Measurements from ENCODE around the gene PRRG4. TPM values are rescaled to one million over a fixed set of nuclear protein-coding genes. Genes with fewer than 3 reads are reported as not detected.

PRRG4 gene
- total RNA-seq, 1 experiment from 2014 or later, result 1.2 TPM

DNA sequence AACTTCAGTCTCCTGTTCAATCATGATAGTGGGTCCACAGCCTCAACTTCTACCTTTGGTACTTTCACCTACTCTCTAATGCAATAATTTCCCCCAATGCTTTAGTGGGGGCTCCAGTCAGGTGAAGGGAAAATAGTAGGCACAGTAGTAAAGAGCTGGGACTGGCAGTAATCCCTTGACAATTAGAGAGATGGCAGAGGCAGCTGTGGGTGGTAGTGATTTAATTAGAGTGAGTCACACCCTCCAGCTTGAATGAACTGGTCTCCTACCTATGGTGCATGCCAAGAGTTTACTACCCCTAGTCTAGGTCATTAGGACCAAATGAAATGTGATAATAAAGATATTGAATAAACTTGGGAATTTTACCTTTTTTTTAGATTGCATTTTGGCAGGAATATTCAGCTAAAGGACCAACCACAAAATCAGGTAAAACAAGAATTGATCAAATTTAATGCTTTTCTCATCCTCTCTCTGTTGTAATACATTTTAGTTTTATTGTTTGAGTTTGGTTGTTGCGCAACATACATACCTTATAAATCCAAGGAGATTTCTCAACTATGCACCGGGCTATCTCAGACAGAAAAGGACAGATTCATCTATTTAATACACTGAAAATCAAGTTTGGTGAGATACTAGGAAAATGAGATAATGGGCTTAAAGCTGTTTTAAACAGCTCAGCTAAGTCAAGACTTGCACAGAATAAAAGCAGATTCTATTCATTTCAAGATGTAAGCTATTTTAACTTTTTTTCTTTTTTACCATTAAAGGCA is 9.0 kb downstream of the PRRG4 start:
- Histone ChIP-seq H2BK15ac (ENCODE audit: low read depth, low read length) (no peak overlapping the region), H3K14ac (ENCODE audit: insufficient read depth, low read length) (no peak overlapping the region), H2AK5ac (ENCODE audit: insufficient read length, low read length) (no peak overlapping the region), H3K23me2 (ENCODE audit: insufficient read length, low read depth, low read length, poor library complexity, severe bottlenecking) (no peaks in the 10 kb centered on the region), H3T11ph (ENCODE audit: low read length) (no peak overlapping the region), H3K9me3 (ENCODE audit: control insufficient read depth, low read depth, low read length) (no peaks in the 10 kb centered on the region), H3K56ac (ENCODE audit: insufficient read length, low read depth, low read length) (no peak overlapping the region), H4K8ac (replicated peaks; ENCODE audit: insufficient read length, low read depth, low read length) (no peak overlapping the region), H2BK120ac (ENCODE audit: low read depth, low read length, poor library complexity, severe bottlenecking) (no peak overlapping the region), H3K23ac (ENCODE audit: insufficient read length, low read depth, low read length) (no peak overlapping the region), H3K79me1 (ENCODE audit: insufficient read depth, low read depth, low read length, poor library complexity, severe bottlenecking) (no peaks in the 10 kb centered on the region), H3K9ac (ENCODE audit: extremely low read depth, insufficient read length, low read length) (no peak overlapping the region), H3K79me2 (ENCODE audit: insufficient read depth, low read length) (no peaks in the 10 kb centered on the region), H2BK12ac (ENCODE audit: insufficient read length, low read depth, low read length) (no peak overlapping the region), H2BK5ac (ENCODE audit: insufficient read length, low read length) (no peak overlapping the region), H4K20me1 (ENCODE audit: control insufficient read depth, insufficient read depth, insufficient read length) (no peaks in the 10 kb centered on the region), H3K27me3 (ENCODE audit: insufficient read depth, low read length) (no peaks in the 10 kb centered on the region), H3K4ac (ENCODE audit: low read depth, low read length) (no peak overlapping the region), H3K4me1 (ENCODE audit: insufficient read depth, low read length) (no peaks in the 10 kb centered on the region), H4K91ac (ENCODE audit: insufficient read length, low read depth, low read length) (no peak overlapping the region), H3K4me2 (ENCODE audit: insufficient read depth, insufficient read length, low read length) (no peak overlapping the region), H2BK20ac (ENCODE audit: low read depth, low read length, poor library complexity, severe bottlenecking) (no peak overlapping the region), H2AFZ (ENCODE audit: low read length) (no peak overlapping the region), H3K18ac (ENCODE audit: insufficient read length, low read depth, low read length) (no peak overlapping the region), H3K27ac (ENCODE audit: insufficient read length, low read depth, low read length) (no peak overlapping the region), H4K5ac (ENCODE audit: insufficient read length, low read depth, low read length) (no peak overlapping the region)
- H3K27ac Mint-ChIP-seq, result no peak overlapping the region
- DNase-seq, result no peak
- no CpG with 5 or more reads among the region's 2 CpGs for WGBS (ENCODE audit: extremely low coverage, insufficient read length, low lambda C conversion rate)
- TF ChIP-seq, protein P1, sequence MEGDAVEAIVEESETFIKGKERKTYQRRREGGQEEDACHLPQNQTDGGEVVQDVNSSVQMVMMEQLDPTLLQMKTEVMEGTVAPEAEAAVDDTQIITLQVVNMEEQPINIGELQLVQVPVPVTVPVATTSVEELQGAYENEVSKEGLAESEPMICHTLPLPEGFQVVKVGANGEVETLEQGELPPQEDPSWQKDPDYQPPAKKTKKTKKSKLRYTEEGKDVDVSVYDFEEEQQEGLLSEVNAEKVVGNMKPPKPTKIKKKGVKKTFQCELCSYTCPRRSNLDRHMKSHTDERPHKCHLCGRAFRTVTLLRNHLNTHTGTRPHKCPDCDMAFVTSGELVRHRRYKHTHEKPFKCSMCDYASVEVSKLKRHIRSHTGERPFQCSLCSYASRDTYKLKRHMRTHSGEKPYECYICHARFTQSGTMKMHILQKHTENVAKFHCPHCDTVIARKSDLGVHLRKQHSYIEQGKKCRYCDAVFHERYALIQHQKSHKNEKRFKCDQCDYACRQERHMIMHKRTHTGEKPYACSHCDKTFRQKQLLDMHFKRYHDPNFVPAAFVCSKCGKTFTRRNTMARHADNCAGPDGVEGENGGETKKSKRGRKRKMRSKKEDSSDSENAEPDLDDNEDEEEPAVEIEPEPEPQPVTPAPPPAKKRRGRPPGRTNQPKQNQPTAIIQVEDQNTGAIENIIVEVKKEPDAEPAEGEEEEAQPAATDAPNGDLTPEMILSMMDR (conservative IDR thresholded peaks at IDR 0.05), result no peak
- no peaks in the 10 kb centered on the region for H3K9me3 Mint-ChIP-seq
- H3K36me3 Mint-ChIP-seq (ENCODE audit: insufficient read depth in 1 of 3, low read depth in 3 of 3), result no peaks in the 10 kb centered on the region
- H3K4me1 Mint-ChIP-seq, result peaks cover 11 to 15% of the 10 kb centered on the region in 2 experiments
- H3K27me3 Mint-ChIP-seq (ENCODE audit: low read depth), result no peaks in the 10 kb centered on the region
- H3K4me3 Mint-ChIP-seq, result no peak overlapping the region

All from H9 (cell line).